ENCODE data around the gene DGKK. TPM values are rescaled to one million over a fixed set of nuclear protein-coding genes. Genes with fewer than 3 reads are reported as not detected.

Gene DGKK
- total RNA-seq, 1 donor from 2014 or later: 0.05 TPM

GRCh38 chrX:50448565-50448964, 22.1 kb downstream of the DGKK start:
- FAIRE-seq (no peak), DNase-seq (ENCODE audit: low read depth) (no peak)
- H3K27ac Mint-ChIP-seq (ENCODE audit: unreplicated experiment): no peak overlapping the region
- no peaks in the 10 kb centered on the region for H3K79me2 ChIP-seq (ENCODE audit: insufficient read depth, low read length)
- H3K36me3 ChIP-seq (ENCODE audit: insufficient read depth, low read length): no peaks in the 10 kb centered on the region
- no peaks in the 10 kb centered on the region for H3K9me3 Mint-ChIP-seq (ENCODE audit: unreplicated experiment)
- TF ChIP-seq CTCF (IDR thresholded peaks at IDR 0.05; ENCODE audit: insufficient read depth, low read depth, low read length) (no peak), EZH2 (IDR thresholded peaks at IDR 0.05; ENCODE audit: insufficient read depth, low read length) (no peak)
- no peak overlapping the region for H3K4me3 ChIP-seq (ENCODE audit: insufficient read depth, low read depth, low read length)
- no peak overlapping the region for H3K27ac ChIP-seq (ENCODE audit: low read depth, low read length)
- H3K4me1 ChIP-seq (ENCODE audit: insufficient read depth, low read length): no peaks in the 10 kb centered on the region
- no peak overlapping the region for H2AFZ ChIP-seq (ENCODE audit: low read depth, low read length)
- H3K36me3 Mint-ChIP-seq (ENCODE audit: low read depth, unreplicated experiment): no peaks in the 10 kb centered on the region
- H3K27me3 ChIP-seq (ENCODE audit: insufficient read depth, low read length): no peaks in the 10 kb centered on the region
- no peak overlapping the region for H3K4me2 ChIP-seq (ENCODE audit: low read length)
- H3K27me3 Mint-ChIP-seq (ENCODE audit: low read depth, unreplicated experiment): no peaks in the 10 kb centered on the region
- no peak overlapping the region for H3K4me3 Mint-ChIP-seq (ENCODE audit: unreplicated experiment)
- no peak overlapping the region for H3K9ac ChIP-seq (ENCODE audit: low read length)
- no peaks in the 10 kb centered on the region for H4K20me1 ChIP-seq (ENCODE audit: insufficient read depth, low read length)
- no peaks in the 10 kb centered on the region for H3K4me1 Mint-ChIP-seq (ENCODE audit: low read depth, unreplicated experiment)
- H3K9me3 ChIP-seq (ENCODE audit: insufficient read depth, low read depth, low read length): no peaks in the 10 kb centered on the region

- Histone ChIP-seq H3K79me2 (ENCODE audit: insufficient read depth, low read length) (no peaks in the 10 kb centered on the region), H3K9ac (ENCODE audit: low read length) (no peak overlapping the region), H4K20me1 (ENCODE audit: insufficient read depth, low read length) (no peaks in the 10 kb centered on the region), H3K4me2 (ENCODE audit: low read length) (no peak overlapping the region), H3K4me1 (ENCODE audit: insufficient read depth, low read length) (no peaks in the 10 kb centered on the region), H3K27me3 (ENCODE audit: insufficient read depth, low read length) (no peaks in the 10 kb centered on the region), H2AFZ (ENCODE audit: low read depth, low read length) (no peak overlapping the region), H3K36me3 (ENCODE audit: insufficient read depth, low read length) (no peaks in the 10 kb centered on the region), H3K4me3 (ENCODE audit: insufficient read depth, low read depth, low read length) (no peak overlapping the region), H3K9me3 (ENCODE audit: insufficient read depth, low read depth, low read length) (no peaks in the 10 kb centered on the region), H3K27ac (ENCODE audit: low read depth, low read length) (no peak overlapping the region)
- Mint-ChIP-seq H3K9me3 (ENCODE audit: unreplicated experiment) (no peaks in the 10 kb centered on the region), H3K36me3 (ENCODE audit: low read depth, unreplicated experiment) (no peaks in the 10 kb centered on the region), H3K4me1 (ENCODE audit: low read depth, unreplicated experiment) (no peaks in the 10 kb centered on the region), H3K27ac (ENCODE audit: unreplicated experiment) (no peak overlapping the region), H3K4me3 (ENCODE audit: unreplicated experiment) (no peak overlapping the region), H3K27me3 (ENCODE audit: low read depth, unreplicated experiment) (no peaks in the 10 kb centered on the region)
- peak; percentile 45 for FAIRE-seq
- no peak for DNase-seq (ENCODE audit: low read depth)
- TF ChIP-seq CTCF (IDR thresholded peaks at IDR 0.05; ENCODE audit: insufficient read depth, low read depth, low read length): no peak
- no peak for TF ChIP-seq EZH2 (IDR thresholded peaks at IDR 0.05; ENCODE audit: insufficient read depth, low read length)
These were observed 23.1 kb downstream of the DGKK start for GRCh38 chrX:50447535-50447934.

GRCh38 chrX:50442426-50443116, 28.1 kb downstream of the DGKK start:
- no peak for DNase-seq (ENCODE audit: low read depth)
- Mint-ChIP-seq H3K27ac (ENCODE audit: unreplicated experiment) (no peak overlapping the region), H3K4me1 (ENCODE audit: low read depth, unreplicated experiment) (no peaks in the 10 kb centered on the region), H3K4me3 (ENCODE audit: unreplicated experiment) (no peak overlapping the region), H3K36me3 (ENCODE audit: low read depth, unreplicated experiment) (no peaks in the 10 kb centered on the region), H3K27me3 (ENCODE audit: low read depth, unreplicated experiment) (peaks cover 2% of the 10 kb centered on the region), H3K9me3 (ENCODE audit: unreplicated experiment) (no peaks in the 10 kb centered on the region)
- Histone ChIP-seq H3K4me2 (ENCODE audit: low read length) (no peak overlapping the region), H3K27me3 (ENCODE audit: insufficient read depth, low read length) (no peaks in the 10 kb centered on the region), H4K20me1 (ENCODE audit: insufficient read depth, low read length) (no peaks in the 10 kb centered on the region), H3K36me3 (ENCODE audit: insufficient read depth, low read length) (no peaks in the 10 kb centered on the region), H2AFZ (ENCODE audit: low read depth, low read length) (no peak overlapping the region), H3K4me1 (ENCODE audit: insufficient read depth, low read length) (no peaks in the 10 kb centered on the region), H3K27ac (ENCODE audit: low read depth, low read length) (no peak overlapping the region), H3K4me3 (ENCODE audit: insufficient read depth, low read depth, low read length) (no peak overlapping the region), H3K9ac (ENCODE audit: low read length) (no peak overlapping the region), H3K9me3 (ENCODE audit: insufficient read depth, low read depth, low read length) (no peaks in the 10 kb centered on the region), H3K79me2 (ENCODE audit: insufficient read depth, low read length) (no peaks in the 10 kb centered on the region)
- TF ChIP-seq CTCF (IDR thresholded peaks at IDR 0.05; ENCODE audit: insufficient read depth, low read depth, low read length) (no peak), EZH2 (IDR thresholded peaks at IDR 0.05; ENCODE audit: insufficient read depth, low read length) (no peak)
- peak; percentile 17 for FAIRE-seq

Data from astrocyte (in vitro differentiated cells and primary cell).